SKM-1 (cell line): ENCODE data around the gene POT1.

Source experiments
- DNase-seq: peaks from one replicate; lab custom pipeline; 2025; ENCODE audit not compliant: unreplicated experiment; lab: John Stamatoyannopoulos, UW

POT1 gene

GRCh38 chr7:124810605-124811004, 119.0 kb downstream of the POT1 start:
- DNase-seq: no peak

DNA sequence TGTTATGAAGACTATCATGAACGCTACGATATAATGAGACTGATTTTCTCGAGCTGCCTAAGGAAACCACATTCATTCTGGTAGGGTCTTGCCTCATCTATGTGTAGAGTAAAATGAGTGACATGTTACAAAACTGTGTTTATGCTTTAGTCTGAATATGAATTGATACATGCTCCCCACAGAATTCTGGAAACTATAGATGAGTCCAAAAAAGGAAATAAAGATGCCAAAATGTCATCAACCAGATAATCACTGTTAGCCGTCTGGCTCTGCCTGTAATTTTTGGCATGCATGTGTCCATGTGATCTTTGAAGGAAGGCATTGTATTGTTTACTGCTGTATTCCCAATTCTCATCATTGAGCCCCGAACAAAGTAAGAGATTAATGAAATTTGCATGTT, 121.4 kb downstream of the POT1 start:
- no peak for DNase-seq

- no peak for DNase-seq
Measured at GRCh38 chr7:124801330-124801895, 128.2 kb downstream of the POT1 start.

- no peak for DNase-seq
Measured at GRCh38 chr7:124800386-124800785, 129.2 kb downstream of the POT1 start.

DNA sequence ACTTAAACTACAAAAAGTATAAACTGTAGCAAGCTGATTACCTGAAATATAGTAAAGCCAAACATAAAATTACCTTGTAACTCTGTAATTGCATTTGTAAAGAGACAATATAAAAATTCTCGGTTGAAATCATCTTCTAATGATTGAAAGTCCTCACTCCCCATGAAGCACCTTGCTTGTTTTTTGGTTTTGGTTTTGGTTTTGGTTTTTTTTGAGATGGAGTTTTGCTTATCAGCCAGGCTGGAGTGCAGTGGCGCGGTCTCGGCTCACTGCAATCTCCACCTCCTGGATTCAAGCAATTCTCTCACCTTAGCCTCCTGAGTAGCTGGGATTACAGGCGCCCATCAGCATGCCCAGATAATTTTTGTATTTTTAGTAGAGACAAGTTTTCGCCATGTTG, 130.2 kb downstream of the POT1 start:
- DNase-seq: no peak

GRCh38 chr7:124796771-124797170, 132.9 kb downstream of the POT1 start:
- DNase-seq: no peak

DNA sequence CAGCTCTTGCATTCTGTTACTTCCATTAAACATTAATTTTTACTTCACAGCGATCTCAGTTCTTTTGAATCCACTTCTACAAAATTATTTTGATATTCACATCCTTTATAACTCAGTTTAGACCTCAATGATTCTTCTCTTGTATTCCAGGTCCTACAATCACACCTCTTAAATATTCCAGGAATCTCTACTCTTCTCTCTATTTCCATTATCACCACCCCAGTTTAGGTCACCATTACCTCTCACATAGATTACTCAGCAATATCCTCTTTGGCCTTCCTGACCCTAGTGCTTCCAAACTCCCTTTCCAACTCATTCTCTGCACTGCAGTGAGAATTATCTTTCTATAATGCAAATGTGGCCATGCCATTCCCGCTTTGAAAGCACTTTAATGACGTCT, 136.9 kb downstream of the POT1 start:
- DNase-seq: no peak

DNA sequence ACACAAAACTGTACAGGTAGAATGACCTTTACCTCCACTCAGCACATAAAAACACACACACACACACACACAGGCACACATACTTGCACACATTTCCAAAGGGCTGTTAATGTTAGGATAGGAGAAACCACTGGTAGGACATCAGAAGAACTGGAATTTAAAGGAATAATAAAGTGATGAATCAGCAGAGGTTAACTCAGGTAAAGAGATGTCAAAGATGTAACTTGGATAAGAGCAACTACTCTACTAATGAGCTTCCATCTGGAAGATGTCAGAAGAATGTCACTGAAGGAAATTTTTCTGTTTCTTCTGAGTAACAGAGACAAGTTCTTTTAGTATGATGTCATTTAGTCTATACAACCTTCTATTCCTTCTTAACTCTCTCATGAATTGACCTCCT, 137.6 kb downstream of the POT1 start:
- no peak for DNase-seq

DNA sequence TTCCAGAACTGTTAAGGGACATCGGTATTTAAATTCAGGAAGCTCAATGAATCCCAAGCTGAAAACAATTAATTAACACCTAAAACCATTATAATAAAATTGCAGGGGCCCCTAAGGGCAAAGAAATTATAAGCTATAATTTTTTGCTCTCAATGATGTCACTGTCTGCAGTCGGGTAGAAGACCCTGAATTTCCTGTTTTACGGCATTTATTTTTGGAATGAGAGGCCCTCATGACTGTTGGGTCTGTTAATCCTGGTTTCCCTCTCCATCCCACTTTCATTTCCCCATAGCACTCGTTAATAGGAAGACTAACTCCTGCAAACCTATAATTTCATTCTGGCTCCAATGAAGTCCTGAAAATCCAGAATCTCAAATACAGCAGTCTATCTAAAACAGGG, 138.2 kb downstream of the POT1 start:
- DNase-seq: no peak

- DNase-seq: no peak
Measured at GRCh38 chr7:124790645-124791044, 139.0 kb downstream of the POT1 start.

- DNase-seq: no peak
Measured at GRCh38 chr7:124785994-124786393, 143.6 kb downstream of the POT1 start.

GRCh38 chr7:124784879-124785818, 144.5 kb downstream of the POT1 start:
- peak; percentile 60 for DNase-seq

DNA sequence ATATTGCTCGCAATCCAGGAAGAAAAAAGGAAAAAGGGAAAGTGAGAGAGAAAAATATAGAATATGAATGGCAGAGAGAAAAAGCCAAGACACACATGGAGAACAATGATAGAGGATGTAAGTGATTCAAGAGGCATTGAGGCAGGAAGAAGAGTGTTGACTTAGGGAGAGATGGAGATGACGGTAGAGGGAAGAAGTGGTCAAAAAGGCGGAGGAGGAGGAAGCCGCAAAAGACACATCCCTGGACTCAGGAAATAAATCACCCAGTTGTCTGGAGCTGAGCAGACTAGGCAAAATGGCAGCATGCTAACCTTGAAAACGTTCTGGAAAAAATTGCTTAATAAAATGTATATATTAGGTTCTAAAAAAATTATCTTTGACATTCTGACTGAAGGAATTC, 146.4 kb downstream of the POT1 start:
- no peak for DNase-seq

- no peak for DNase-seq
Measured at GRCh38 chr7:124781907-124782734, 147.5 kb downstream of the POT1 start.

DNA sequence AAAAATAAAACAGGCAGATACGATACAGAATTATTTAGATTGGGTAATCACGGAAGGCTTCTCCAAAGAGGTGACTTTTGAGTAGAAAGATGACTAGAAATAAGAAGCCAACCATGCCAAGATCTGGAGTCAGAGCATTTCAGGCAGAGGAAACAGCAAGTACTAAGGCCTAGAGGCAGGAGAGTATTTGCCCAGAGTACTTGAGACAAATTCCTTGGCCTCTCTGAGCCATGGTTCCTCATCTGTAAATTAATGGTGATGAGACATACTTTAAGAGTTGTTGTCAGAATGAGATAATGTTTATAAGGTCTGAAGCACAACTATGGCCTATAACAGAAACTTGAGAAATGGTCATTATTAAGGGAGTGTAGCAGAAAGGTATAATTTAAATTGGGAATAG, 148.2 kb downstream of the POT1 start:
- no peak for DNase-seq

- no peak for DNase-seq
Measured at GRCh38 chr7:124780608-124781007, 149.0 kb downstream of the POT1 start.

DNA sequence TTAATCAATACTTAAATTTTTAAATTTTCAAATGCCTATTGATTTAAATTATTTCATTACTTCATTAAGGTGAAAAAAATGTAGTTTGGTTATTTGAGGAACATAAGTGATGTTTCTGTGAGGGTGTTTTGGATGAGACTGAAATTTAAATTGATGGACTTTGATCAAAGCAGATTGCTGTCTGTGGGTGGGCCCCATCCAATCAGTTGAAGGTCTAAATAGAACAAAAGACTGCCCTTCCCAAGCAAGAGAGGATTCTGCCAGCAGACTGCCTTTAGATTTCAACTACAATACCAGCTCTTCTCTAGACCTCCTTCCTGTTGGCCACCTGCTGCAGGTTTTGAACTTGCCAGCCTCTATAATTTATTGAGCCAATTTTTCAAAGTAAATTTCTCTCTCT, 149.6 kb downstream of the POT1 start:
- DNase-seq: no peak

GRCh38 chr7:124779620-124780019, 150.0 kb downstream of the POT1 start:
- no peak for DNase-seq

DNA sequence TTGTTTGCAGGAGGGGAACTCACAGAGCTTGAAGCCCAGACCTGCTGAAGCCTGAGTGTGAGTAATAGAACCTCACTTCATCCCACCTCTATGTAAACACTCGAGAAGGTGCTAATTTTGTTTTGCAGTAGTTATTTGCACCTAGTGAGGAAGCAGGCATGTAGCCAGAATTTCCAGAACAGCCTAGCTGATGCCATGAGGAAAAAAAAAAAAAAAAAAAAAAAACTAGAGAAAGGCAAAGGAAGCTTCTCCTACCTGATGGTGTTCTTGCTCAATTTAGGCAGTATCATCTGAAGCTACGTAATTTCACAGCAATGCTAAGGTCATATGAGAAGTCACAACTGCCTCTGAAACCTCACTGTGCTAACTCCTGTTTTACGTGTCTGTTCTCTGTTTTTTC, 150.4 kb downstream of the POT1 start:
- DNase-seq: no peak

DNA sequence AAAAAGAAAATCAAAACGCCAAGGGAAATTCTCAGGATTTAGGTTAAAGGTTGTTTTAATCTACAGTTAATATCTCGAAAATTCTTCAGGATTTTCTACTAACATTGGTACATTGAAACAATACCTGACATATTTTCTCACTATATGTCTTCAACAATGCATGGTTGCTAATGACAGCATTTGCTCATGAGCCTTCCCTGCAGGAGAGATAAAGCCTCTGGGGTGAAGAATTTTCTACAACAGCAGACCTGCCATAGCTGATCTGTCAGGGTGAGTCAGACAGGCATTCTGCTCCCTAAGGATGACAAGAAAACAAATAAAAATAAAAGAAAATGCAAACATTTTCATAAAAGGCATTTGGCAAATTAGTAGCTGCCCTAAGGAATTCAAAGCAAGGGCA, 152.4 kb downstream of the POT1 start:
- no peak for DNase-seq

GRCh38 chr7:124776153-124776552, 153.5 kb downstream of the POT1 start:
- no peak for DNase-seq

- DNase-seq: no peak
Measured at GRCh38 chr7:124775422-124775821, 154.2 kb downstream of the POT1 start.
